Measurements from ENCODE around the gene KCNK5.

The KCNK5 gene

DNA sequence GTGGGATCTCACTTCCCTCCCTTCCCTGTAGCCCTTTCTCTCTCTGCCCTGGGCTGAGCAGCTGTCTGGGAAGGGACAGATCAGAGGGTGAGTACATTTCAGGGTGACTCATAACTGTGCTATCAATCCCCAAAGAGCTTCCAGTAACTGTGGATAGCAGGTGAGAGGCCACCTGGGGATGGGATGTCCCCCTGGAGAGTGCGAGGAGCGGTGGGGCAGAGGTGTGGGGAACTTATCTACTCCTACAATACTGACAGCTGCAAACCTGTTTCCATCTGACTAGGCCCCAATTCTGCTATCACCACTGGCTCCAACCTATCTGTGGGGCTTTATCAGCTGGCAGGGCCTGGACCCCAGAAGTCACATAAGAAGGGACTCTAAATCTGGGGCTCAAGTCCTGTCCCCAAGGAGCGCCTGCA is 32.6 kb downstream of the KCNK5 start:
- DNase-seq = no peak

DNA sequence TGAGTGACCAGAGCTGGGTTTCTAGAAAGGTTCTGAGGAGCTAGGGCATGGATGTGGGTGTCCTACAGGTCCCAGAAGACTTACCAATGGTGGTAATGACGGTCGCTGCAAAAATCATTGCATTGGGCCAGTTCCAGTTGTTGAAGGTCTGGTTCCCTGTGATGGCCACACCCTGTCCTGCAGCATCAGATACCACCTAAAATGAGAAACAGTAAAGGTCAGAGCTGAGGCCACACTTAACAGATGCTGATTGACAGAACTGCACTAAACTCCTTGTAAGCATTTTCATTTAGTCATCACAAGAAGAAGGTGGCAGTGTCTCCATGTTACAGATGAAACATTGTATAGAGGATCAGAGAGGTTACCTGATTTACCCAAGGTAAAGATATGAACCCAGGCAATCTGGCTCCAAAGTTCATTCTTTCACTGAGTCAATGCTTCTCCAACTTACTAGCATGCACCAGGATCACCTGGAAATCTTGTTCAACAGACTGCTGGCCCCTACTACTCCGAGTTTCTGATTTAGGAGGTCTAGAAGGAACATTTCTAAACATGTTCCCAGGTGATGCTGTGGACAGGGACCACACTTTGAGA is 33.4 kb downstream of the KCNK5 start:
- DNase-seq = no peak

DNA sequence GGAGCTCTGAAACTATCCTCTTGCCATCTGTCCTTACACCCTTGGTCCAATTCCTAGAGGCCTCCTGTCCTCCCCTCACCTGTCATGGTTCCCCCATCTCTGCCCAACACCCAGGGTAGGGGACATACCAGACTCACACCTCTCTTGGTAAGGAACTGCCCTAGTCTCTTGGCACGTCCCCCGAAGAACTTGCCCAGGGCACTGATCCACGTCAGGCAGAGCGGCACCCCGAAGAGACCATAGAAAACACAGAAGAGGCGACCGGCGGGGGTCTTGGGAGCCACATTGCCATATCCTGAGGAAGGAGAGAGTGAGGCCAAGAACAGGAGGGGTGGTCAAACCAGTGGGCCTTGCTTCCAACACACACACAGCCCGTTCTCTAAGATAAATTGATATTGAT is 34.8 kb downstream of the KCNK5 start:
- no peak for DNase-seq

GRCh38 chr6:39193201-39193791 is 36.0 kb downstream of the KCNK5 start:
- DNase-seq = no peak

GRCh38 chr6:39192736-39193135 is 36.5 kb downstream of the KCNK5 start:
- no peak for DNase-seq

GRCh38 chr6:39191236-39191930 is 37.9 kb downstream of the KCNK5 start:
- DNase-seq = peak in 1 of 2 experiments; percentile 4

DNA sequence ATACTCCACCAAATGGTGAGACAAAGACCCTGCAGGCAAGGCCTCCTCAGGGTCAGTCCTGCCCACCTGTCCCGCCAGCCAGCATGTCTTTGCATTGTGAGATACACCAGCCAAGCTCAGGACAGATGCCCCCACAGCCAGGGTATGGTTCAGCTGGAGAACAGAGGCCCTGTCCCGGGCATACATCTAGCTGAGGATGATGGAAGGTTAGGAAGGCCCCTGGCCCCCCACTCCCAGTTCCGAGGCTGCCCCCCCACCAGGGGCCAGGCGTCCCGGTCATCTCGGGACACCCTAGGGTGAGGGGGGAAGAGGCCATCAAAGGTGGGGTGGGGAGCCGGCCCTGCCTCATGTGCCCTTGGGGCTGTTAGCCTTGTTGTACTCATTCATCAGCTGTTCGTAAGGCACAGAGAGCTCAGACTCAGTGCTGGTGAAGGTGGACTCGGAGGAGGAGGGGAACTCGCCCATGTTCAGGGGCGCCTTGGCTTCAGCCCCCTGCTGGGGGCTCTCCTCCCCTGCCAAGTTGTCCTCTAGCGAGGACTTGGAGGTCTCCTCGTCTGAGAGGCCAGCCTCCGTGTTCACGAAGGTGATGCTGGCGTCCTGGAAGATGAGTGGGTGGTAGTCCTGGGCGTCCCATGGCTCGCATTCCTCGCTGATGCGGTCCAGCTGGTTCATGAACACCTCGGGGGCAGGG is 38.6 kb downstream of the KCNK5 start:
- no peak for DNase-seq

GRCh38 chr6:39189915-39190544 is 39.2 kb downstream of the KCNK5 start:
- peak in 1 of 2 experiments; percentile 68 for DNase-seq

- DNase-seq = no peak
These were observed 40.1 kb downstream of the KCNK5 start for GRCh38 chr6:39189131-39189530.

- no peak for DNase-seq
These were observed 40.7 kb downstream of the KCNK5 start for GRCh38 chr6:39188571-39188970.

DNA sequence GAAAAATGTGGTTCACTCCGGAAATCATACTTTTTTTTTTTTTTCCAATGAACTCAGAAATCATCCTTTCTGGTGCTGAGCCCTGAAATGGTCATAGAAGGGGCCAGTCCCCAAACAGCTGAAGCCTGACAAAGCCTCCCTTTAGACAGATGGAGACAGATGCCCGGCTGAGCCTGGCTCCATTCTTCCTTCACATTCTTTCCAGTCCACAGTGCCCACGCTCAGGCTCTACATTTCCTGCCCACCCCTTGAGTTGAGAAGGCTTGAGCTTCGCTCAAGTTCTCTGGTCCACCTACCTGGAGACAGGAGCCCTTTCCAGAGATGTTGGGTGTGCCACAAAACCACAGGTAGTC is 41.2 kb downstream of the KCNK5 start:
- no peak for DNase-seq

DNA sequence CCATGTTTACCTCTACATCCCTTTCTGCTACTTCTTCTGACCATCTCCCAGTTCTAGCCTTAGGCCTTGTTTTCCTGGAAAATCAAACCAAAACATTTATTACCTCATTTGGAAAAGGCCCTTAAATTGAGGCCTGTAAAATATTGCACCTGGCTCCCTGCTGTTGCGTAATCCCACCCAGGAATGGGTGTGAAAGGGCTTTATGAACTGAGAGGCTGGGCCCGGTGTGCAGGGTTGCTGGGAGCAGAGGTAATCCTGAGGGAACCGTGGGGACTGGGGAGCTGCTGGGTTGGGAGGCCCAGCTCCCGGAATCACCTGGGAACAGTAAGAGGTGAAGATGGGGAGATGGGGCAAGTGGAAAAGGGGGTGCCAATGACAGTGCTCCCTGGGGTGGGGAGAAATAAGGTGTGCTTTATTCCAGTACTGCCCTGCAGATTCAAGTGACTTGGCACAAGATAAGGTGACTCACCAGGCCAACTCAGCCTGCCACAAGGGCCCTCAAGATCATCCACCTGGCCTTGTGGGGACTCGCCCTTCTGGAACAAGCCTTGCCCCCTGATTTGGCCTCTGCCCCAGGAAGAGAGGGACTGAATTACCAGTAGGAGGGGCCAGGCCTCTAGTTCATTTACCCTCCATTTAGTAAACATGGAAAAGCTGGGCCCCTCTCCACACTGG is 44.2 kb downstream of the KCNK5 start:
- no peak for DNase-seq

DNA sequence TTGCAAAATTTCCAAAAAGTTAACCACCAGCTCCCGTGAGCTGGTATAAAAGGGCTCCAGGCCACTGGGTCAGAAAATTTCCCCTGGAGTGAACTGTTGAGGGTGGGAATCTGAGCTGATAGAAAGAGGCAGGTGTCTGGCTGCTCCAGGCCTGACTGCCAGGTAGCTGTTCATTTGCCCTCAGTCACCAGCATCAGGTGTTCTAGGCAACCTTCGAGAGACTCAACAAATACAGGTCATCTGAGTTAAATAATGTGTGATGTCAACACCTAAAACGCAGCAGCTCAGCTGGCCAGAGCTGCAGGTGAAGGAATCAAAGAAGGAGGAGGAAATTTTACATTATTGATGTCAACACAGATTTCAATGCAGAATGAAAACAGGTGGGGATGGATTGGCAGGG is 46.7 kb downstream of the KCNK5 start:
- DNase-seq = no peak

GRCh38 chr6:39181826-39182225 is 47.4 kb downstream of the KCNK5 start:
- DNase-seq = no peak

GRCh38 chr6:39181333-39181732 is 47.9 kb downstream of the KCNK5 start:
- DNase-seq = no peak

DNA sequence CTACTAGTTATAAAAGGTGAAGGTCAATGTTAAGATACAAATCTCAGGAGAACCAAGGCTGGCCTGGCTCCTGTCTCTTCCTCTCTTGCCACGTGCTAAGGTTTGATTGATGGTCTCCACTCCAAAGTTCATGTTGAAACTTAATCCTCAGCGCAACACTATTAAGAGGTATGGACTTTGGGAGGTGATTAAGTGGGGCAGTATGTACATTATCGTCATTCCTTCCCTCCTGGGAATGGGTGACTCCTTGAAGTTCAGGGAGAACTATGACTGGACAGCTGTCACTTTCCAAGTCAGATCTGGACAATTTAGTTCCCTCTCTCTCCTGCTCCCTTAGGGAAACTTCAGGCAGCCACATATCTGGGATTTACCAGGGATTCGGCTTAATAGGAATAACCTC is 50.5 kb downstream of the KCNK5 start:
- no peak for DNase-seq

DNA sequence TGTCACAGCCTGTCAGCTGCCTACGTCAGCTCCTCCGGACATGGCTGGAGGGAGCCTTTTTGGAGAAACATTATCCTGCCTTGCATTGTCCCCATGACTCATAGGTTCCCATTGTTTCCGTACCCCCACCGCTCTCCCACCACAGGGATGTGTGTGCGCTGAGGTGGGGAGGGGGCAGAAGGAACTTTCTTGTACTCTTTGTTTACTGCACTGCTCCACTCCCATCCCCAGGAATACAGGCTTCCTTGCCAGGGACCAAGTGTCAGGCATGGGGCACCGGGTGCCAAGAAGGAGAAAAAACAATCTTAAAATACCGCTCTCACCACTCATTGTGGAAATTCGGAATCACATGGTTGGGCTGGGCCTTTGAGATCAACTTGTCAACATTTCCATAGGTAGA is 51.0 kb downstream of the KCNK5 start:
- no peak for DNase-seq

- no peak for DNase-seq
These were observed 52.1 kb downstream of the KCNK5 start for GRCh38 chr6:39177130-39177529.

DNA sequence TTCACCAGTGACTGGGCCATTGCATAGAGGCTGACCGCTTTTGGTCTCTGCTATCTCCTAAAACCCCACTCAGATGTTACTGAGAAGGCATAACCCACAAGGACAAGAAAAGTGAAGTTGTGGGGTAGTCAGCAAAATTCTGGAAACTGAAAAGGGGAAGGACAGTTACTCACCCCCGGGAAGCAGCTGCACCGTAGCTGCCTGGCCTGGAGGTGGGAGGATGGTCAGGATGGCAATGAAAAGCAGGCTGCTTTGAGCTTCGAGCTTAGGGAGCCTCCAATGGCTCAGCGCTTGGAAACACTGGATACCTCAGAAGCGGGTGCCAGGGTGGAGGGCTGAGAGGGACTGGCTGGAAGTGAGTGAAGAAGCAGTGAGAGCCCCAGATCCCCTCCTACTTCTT is 56.0 kb downstream of the KCNK5 start:
- no peak for DNase-seq

DNA sequence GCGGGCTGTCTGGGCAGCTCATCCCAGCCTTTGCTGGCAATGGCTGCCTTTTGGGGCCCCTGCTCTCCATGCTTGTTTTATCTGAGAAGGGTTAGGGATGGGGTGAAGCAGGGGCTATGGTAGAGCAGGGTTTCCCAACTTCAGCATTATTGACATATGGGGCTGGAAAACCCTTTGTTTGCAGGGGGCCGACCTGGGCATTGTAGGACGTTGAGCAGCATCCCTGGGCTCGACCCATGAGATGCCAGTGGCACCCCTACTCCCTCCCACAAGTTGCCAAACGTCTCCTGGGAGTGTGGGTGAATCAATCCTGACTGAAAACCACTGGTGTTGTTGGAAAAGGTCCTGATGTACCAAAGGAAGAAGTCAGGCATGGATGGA is 56.9 kb downstream of the KCNK5 start:
- no peak for DNase-seq

GRCh38 chr6:39171489-39172376 is 57.5 kb downstream of the KCNK5 start:
- no peak for DNase-seq

DNA sequence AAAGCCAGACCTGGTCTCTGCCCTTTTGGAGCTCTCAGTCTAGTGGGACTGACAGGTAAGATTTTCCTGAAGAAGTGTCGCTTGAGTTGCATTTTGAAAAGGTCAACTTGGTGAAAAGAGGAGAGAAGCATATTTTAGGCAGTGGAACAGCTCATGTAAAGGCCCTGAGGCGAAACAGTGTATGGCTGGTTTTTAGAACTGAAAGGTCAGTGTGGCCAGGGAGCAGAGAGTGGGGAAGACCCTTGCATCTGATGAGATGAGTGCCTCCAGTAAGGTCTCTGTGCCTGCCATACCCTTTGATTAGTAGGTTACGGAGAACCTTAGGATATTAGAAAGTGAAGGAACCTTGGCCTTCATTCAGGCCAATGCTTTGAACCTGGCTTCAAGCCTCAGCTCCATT is 58.4 kb downstream of the KCNK5 start:
- DNase-seq = no peak

Data from NCI-H526 (cell line).